GM12874 (cell line): ENCODE results near the gene IFNB1.

Source experiments
- CTCF ChIP-seq: IDR thresholded peaks from 2 replicates; pipeline ENCODE4 v1.5.1; 2011; ENCODE audit warnings: low read depth, mild to moderate bottlenecking, control low read depth, low read length, moderate library complexity; ENCODE audit not compliant: insufficient read depth

The IFNB1 gene

GRCh38 chr9:21102305-21102704 lies 24.6 kb upstream of the IFNB1 start:
- TF ChIP-seq CTCF, result no peak

GRCh38 chr9:21097817-21098216 lies 20.1 kb upstream of the IFNB1 start:
- TF ChIP-seq CTCF, result no peak

GRCh38 chr9:21096901-21097255 lies 19.1 kb upstream of the IFNB1 start:
- no peak for TF ChIP-seq CTCF

GRCh38 chr9:21096172-21096900 lies 18.6 kb upstream of the IFNB1 start:
- no peak for TF ChIP-seq CTCF

- TF ChIP-seq CTCF, result no peak
Measured at GRCh38 chr9:21095561-21095960, 17.8 kb upstream of the IFNB1 start.

GRCh38 chr9:21086538-21086937 lies 8.8 kb upstream of the IFNB1 start:
- no peak for TF ChIP-seq CTCF

- TF ChIP-seq CTCF, result no peak
Measured at GRCh38 chr9:21085005-21085404, 7.3 kb upstream of the IFNB1 start.
